AML-193 (cell line): Measurements from ENCODE around the gene ADAM17.
"Not testable (repeated sequence)": the region's sequence is repeated elsewhere in the genome, so short reads cannot be mapped to it uniquely, and the experiment has no call there.

Source experiments
- DNase-seq, 2 experiments: peaks; one replicate each; lab custom pipeline; 2025; lab: John Stamatoyannopoulos, UW

ADAM17 gene

GRCh38 chr2:9565436-9566153 is 10.0 kb upstream of the ADAM17 start:
- no peak for DNase-seq

DNA sequence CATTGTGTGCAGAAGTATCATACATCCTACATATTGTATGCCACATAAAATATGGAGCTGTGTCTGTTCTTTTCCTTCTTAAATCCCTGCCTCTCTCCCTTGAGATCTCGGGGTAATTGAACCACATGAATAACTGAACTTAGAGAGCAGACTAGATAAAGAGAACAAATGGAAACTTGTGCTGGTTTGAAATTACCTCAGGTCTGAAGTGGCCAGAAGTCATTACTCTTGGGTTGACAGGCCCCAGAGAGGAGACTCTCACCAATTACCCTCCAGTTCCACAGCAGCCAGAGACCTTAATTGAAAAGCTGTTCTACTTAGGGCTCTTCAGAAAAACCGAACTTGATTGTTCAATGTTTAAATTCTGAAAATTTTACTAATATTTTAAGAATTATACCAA is 5.0 kb upstream of the ADAM17 start:
- DNase-seq, result no peak

DNA sequence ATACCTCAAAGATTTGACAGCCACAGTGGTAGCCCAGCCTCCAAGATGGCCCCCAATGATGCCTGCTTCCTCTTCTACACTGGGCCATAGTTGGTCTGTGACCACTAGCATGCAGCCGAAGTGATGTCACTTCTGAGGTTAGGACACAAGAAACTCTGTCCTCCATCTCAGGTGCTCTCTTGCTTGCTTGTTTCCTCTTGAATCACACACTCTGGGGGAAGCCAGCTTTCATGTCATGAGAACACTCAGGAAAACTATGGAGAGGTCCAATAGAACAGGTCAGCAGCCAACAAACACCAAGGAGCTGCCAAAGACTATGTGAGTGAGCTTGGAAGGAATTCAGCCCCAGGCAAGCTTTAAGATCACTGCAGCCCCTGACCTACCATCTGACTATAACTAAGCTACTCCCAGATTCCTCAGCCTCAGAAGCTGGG is 3.3 kb upstream of the ADAM17 start:
- no peak for DNase-seq

- DNase-seq, result peak in 1 of 2 experiments; percentile 23
Measured at GRCh38 chr2:9556121-9556743, 602 bp upstream of the ADAM17 start.

DNA sequence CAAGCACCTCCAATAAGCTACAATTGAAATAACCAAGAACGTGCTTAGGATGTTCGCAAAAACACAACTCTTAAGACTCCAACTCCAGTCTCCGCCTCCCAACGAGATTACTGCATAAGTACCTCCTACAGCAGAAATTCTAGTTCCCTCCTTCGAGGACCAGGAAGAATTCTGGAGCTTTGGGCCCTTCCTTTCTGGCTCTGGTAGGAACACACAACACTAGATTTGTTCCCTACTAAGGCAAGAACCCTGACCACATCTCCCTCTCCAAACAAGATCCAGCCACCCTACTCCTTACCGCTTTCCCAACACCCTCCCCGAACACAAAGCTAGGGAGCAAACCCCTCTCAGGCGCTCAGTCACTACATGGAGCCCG is 721 bp downstream of the ADAM17 start:
- DNase-seq, result peak; percentile 25 to 31

DNA sequence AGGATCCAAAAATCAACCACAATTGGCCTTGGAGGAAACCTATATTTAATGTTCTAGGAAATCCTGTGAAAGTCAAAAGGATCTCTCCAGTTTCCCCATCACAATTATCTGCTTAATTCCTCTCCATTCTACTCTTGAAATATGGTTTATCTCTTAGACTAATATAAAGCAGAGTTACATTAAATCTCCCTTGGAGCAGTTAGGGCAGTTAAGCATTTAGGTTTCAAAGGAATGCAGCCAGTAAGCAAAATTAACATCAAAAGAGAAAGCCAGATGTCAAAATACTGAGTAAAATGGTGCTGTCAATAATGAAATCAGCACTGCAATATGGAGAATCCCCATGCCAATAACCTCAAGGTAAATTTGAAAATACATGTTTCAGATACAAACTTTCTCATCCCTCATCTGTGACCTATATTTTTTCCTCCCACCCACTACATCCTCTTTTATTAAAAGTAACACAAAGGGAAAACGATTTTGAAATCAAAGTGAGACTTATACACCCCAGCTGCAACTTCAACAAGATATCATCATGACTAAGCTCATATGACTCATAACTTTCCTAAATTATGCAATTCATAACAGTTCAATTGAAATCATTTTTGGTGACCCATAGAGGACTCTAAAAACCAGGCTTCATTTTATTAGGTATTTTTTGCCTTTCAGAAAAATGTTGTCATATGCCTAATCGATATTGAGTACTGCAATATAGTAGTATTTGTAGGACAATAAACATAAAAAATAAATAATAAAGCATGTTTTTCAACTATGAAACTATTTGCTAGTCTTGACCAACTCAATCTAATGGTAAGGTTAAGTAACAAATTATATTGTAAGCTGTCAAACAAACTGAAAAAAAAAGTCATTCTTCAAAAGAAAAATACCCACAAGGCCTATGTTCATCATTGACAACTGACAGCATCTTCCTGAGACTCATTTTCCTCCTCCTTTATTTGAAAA is 3.1 kb downstream of the ADAM17 start:
- DNase-seq, result peak; percentile 87 to 94

DNA sequence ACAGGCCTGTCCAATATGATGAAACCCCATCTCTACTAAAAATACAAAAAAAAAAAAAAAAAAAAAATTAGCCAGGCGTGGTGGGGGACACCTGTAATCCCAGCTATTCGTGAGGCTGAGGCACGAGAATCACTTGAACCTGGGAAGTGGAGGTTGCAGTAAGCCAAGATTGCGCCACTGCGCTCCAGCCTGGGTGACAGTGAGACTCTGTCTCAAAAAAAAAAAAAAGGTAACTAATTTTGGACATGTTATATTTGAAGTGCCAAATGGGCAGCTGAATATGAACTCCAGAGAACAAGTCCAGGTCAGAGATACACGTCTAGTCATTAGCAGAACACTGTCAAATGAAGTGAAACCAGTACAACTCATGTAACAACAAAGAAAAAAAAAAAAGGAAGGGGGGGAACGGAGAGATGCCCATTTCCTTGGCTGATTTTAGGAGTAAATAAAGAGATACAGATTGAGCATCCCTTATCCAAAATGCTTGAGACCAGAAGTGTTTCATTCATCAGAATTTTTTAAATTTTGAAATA is 4.7 kb downstream of the ADAM17 start:
- DNase-seq, result not testable (repeated sequence)

DNA sequence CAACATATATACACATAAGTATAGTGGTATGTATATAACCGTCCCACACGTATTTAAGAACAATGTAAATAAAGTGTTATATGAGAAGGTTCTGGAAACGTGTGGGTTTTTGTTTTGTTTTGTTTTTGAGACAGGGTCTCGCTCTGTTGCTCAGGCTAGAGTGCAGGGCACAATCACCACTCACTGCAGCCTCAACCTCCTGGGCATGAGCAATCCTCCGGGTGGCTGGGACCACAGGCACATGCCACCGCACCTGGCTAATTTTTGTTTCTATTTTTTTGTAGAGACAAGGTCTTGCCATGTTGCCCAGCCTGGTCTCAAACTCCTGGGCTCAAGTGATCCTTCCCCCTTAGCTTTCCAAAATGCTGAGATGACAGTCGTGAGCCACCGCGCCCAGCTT is 6.2 kb downstream of the ADAM17 start:
- DNase-seq, result no peak

- no peak for DNase-seq
Measured at GRCh38 chr2:9548506-9548905, 7.1 kb downstream of the ADAM17 start.

DNA sequence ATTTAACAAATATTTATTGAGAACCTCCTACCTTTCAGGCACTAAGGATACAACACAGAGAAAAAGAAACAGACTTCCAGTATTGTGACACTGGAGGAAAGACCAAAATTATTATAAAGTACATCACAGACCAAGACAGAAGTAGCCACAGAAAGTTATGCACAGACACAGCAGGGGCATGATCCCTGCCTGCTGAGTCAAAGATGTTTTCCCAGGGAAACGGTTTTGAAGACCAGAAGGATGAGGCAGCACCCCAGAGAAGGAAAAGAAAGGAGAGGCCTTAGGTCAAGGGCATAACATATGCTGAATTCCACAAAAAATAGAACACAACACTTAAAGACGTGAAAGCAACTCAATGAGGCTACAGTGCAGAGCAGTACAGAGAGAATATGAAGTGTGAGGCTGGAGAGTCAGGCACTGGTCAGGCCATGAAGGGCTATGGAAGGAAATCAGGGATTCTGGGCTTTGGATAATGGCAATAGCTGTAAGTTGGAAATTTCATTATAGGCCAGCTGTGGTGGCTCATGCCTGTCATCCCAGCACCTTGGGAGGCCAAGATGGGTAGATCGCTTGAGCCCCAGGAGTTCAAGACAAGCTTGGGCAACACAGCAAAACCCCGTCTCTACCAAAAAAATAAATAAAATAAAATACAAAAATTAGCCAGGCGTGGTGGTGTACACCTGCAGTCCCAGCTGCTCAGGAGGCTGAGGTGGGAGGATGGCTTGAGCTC is 8.2 kb downstream of the ADAM17 start:
- DNase-seq, result no peak

DNA sequence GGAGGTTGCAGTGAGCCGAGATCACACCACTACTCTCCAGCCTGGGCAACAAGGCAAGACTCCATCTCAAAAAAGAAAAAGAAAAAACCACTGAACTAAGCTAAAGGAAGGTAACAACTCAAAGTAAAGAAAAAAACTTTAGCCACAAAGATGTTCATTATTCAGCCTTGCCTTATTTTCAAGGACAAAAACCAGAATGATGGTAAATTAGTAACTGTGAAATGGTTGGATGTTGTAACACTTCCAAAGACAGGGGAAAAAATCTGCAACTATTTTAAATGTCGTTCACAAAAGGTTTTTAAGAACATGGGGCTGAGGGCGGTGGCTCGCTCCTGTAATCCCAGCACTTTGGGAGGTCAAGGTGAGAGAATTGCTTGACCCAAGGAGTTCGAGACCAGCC is 10.1 kb downstream of the ADAM17 start:
- DNase-seq, result no peak

- peak in 1 of 2 experiments; percentile 16 for DNase-seq
Measured at GRCh38 chr2:9543557-9543956, 12.1 kb downstream of the ADAM17 start.

DNA sequence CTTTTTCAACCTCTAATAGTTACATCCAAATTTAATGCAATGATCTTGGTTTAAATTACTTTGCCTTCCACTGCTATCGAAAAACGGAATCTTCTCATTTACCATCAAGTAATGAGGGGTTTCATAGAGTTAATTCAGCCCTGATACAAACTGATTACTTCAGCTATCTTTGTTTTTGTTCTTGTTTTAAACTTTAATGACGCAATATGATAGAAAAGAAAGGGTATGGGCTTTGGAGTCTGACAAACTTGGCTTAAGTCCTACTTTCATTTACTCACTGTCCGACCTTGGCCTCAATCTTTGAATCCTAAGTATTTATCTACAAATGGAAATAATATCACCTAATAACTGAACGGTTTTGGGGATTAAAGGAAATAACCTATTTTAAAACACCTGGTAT is 16.1 kb downstream of the ADAM17 start:
- no peak for DNase-seq

GRCh38 chr2:9538000-9538507 is 17.6 kb downstream of the ADAM17 start:
- peak; percentile 86 to 92 for DNase-seq

GRCh38 chr2:9536504-9536903 is 19.1 kb downstream of the ADAM17 start:
- DNase-seq, result no peak

DNA sequence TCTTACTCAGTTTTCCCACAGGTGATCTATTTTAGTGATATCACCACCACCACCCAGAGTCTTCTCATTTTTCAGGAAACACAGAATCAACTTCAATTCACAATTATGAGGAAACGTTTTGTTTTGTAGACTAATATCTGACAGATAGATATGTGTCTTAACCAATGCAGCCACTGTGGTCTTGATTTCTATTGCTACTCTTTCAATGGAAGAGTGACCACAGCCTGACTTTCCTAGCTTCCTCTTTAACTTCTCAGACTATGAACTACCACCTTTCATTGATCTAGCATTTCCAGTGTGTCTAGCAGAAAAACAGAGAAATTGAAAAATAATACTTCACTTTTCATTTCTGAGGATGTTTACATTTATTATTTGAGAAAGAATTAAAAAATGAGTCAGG is 20.5 kb downstream of the ADAM17 start:
- no peak for DNase-seq

DNA sequence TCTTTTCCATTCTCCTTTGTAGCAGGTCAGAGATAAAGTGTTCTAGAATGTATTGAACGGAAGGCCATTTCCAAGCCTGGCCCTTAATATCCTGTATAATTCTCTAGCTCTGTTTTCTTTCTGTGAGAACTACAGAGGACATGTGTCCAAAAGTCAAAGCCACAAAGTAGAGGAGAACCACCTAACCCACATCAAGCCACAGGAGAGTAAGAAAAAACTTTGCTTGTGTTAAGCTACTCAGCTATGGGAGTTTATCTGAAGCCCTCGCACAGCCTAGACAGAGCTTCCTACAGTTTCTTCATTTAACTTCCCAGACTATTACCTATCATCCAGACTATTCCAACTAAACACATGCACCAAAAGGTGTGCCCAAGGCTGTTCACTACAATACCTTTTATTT is 22.0 kb downstream of the ADAM17 start:
- no peak for DNase-seq

- no peak for DNase-seq
Measured at GRCh38 chr2:9532421-9532820, 23.2 kb downstream of the ADAM17 start.

- DNase-seq, result no peak
Measured at GRCh38 chr2:9527995-9528787, 27.4 kb downstream of the ADAM17 start.

- DNase-seq, result no peak
Measured at GRCh38 chr2:9525266-9525665, 30.4 kb downstream of the ADAM17 start.

DNA sequence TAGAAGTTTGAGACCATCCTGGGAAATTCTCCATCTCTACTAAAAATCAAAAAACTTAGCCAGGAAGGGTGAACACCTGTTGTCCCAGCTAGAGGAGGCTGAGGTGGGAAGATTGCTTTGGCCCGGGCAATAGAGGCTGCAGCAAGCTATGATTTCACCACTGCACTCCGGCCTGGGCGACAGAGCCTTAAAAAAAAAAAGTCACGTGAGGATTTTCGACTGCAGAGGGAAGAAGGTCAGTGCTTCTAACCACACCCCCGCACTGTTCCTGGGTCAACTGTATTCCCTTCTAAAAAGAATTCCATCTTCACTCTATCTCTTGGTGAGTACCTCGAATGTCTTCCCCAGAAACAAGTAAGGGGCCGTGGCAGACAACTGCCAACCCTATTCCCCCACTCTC is 31.3 kb downstream of the ADAM17 start:
- DNase-seq, result no peak
